B cell (primary cell): ENCODE measurements around the gene TWIST2. TPM values are rescaled to one million over a fixed set of nuclear protein-coding genes. Genes with fewer than 3 reads are reported as not detected.

ENCODE experiments used
- ATAC-seq: fragments of 200-7000 bp; cut with Tn5 transposase; one replicate; pipeline ENCODE4 v1.10.0; 2021; ENCODE audit warnings: low read depth, mild to moderate bottlenecking, moderate number of reproducible peaks, moderate library complexity
- CTCF ChIA-PET: fragments of 350-600 bp; sonication (Branson Sonifier 250); formaldehyde crosslinking; loops from one replicate; lab custom pipeline; 2021; ENCODE audit warnings: antibody characterized with exemption, inconsistent platforms; lab: Charles Lee
- POLR2A ChIA-PET: fragments of 350-600 bp; sonication (Branson Sonifier 250); formaldehyde crosslinking; loops from one replicate; lab custom pipeline; 2021; ENCODE audit warnings: antibody characterized with exemption; lab: Charles Lee
- DNase-seq: peaks from one replicate; pipeline ENCODE4 v3.0.0; 2013
- H2AFZ ChIP-seq: 2 replicates; pipeline ENCODE4 v1.6.1; 2012; ENCODE audit warnings: mild to moderate bottlenecking, low read depth, low read length; ENCODE audit not compliant: insufficient read depth, poor library complexity, severe bottlenecking
- H3K27ac ChIP-seq, 2 donors: 1 replicate in 1 of 2; 2 replicates in 1 of 2; pipeline ENCODE4 v1.5.1; 2012 to 2013; ENCODE audit warnings: low read length in 2 of 2, mild to moderate bottlenecking in 2 of 2, moderate library complexity in 1 of 2
- H3K27me3 ChIP-seq, 4 experiments: fragments of 200-600 bp in 1 of 4; sonication (generic) in 1 of 4; replicated peaks in 1 of 4; 1 replicate in 2 of 4; 2 replicates in 2 of 4; pipeline versions ENCODE4 v1.6.1 to v1.7.0; 2013 to 2016; ENCODE audit warnings: low read length in 3 of 4, mild to moderate bottlenecking in 2 of 4, mixed read lengths in 1 of 4, moderate library complexity in 1 of 4; ENCODE audit not compliant: insufficient read depth in 4 of 4, control insufficient read depth in 3 of 4; ENCODE audit errors: control extremely low read depth in 1 of 4
- H3K36me3 ChIP-seq, 2 experiments: replicated peaks in 1 of 2; 1 replicate in 1 of 2; 2 replicates in 1 of 2; pipeline versions ENCODE4 v1.6.1 to v1.7.1; 2013; ENCODE audit warnings: low read length in 1 of 2; ENCODE audit not compliant: insufficient read depth in 2 of 2, control insufficient read depth in 1 of 2; ENCODE audit errors: control extremely low read depth in 1 of 2, extremely low read depth in 1 of 2
- H3K4me1 ChIP-seq, 2 donors: fragments of 200-600 bp in 1 of 2; sonication (generic) in 1 of 2; 1 replicate in 1 of 2; 2 replicates in 1 of 2; pipeline versions ENCODE4 v1.5.1 to v1.6.1; 2013 to 2017; ENCODE audit warnings: low read length in 2 of 2; ENCODE audit not compliant: control insufficient read depth in 2 of 2, insufficient read depth in 2 of 2
- H3K4me2 ChIP-seq: replicated peaks from 2 replicates; pipeline ENCODE3; 2012; ENCODE audit warnings: mild to moderate bottlenecking, low read depth, low read length; ENCODE audit not compliant: poor library complexity, severe bottlenecking
- H3K4me3 ChIP-seq, 5 experiments: fragments of 200-600 bp in 1 of 5; sonication (generic) in 1 of 5; 1 replicate in 3 of 5; 2 replicates in 2 of 5; pipeline versions ENCODE4 v1.5.1 to v1.7.0; 2011 to 2016; ENCODE audit warnings: low read length in 4 of 5, mild to moderate bottlenecking in 4 of 5, low read depth in 2 of 5, control low read depth in 1 of 5, moderate library complexity in 1 of 5; ENCODE audit not compliant: insufficient read depth in 1 of 5; ENCODE audit errors: control extremely low read depth in 1 of 5, extremely low read depth in 1 of 5
- H3K79me2 ChIP-seq: fragments of 200-600 bp; sonication (generic); one replicate; pipeline ENCODE4 v1.6.0; 2016; ENCODE audit warnings: low read length; ENCODE audit not compliant: control insufficient read depth, insufficient read depth
- H3K9ac ChIP-seq: fragments of 200-600 bp; sonication (generic); 2 replicates; pipeline ENCODE4 v1.6.1; 2017; ENCODE audit warnings: mild to moderate bottlenecking, low read length, moderate library complexity
- H3K9me3 ChIP-seq, 3 donors: one replicate each; pipeline versions ENCODE4 v1.6.1 to v1.7.1; 2013; ENCODE audit warnings: low read length in 2 of 3; ENCODE audit not compliant: control insufficient read depth in 2 of 3, insufficient read depth in 1 of 3; ENCODE audit errors: control extremely low read depth in 1 of 3
- H4K20me1 ChIP-seq: 2 replicates; pipeline ENCODE4 v1.6.0; 2012; ENCODE audit warnings: mild to moderate bottlenecking, low read length; ENCODE audit not compliant: insufficient read depth, control insufficient read depth, poor library complexity, severe bottlenecking
- H3K27ac Mint-ChIP-seq: one replicate; pipeline ENCODE4 v1.8.0; 2021; ENCODE audit warnings: mixed read lengths
- H3K27me3 Mint-ChIP-seq: one replicate; pipeline ENCODE4 v1.8.0; 2021; ENCODE audit warnings: mixed read lengths
- H3K4me1 Mint-ChIP-seq: one replicate; pipeline ENCODE4 v1.8.0; 2021; ENCODE audit warnings: mixed read lengths
- H3K4me3 Mint-ChIP-seq: one replicate; pipeline ENCODE4 v1.8.0; 2021; ENCODE audit warnings: mixed read lengths
- H3K9me3 Mint-ChIP-seq: one replicate; pipeline ENCODE4 v1.8.0; 2022; ENCODE audit warnings: mixed read lengths; ENCODE audit not compliant: insufficient read depth
- EZH2 ChIP-seq: IDR thresholded peaks from 2 replicates; pipeline ENCODE4 v1.6.1; 2012; ENCODE audit warnings: borderline replicate concordance, low read depth, mild to moderate bottlenecking, moderate library complexity, low read length; ENCODE audit not compliant: insufficient read depth, poor library complexity, severe bottlenecking
- WGBS: methylation state at CpG from one replicate; pipeline ENCODE4 v1.1.5; 2013; ENCODE audit warnings: missing lambda C conversion rate; ENCODE audit not compliant: insufficient coverage; 5-methylcytosine and 5-hydroxymethylcytosine counted together
- intact Hi-C: fragments of 100-400 bp; cut with micrococcal nuclease; formaldehyde crosslinking; loops from one replicate; pipeline ENCODE4 v1.10.0; 2022
- polyA plus RNA-seq: library from polyadenylated mRNA; depleted of rRNA; stranded (reverse); fragments of >200 nt; gene quantifications from 2 replicates; pipeline ENCODE4 v1.2.3, GENCODE V29; 2012
- total RNA-seq, 2 donors: library from RNA; stranded (reverse); fragments of 120-200 nt in 1 of 2; gene quantifications; 1 replicate in 1 of 2; 2 replicates in 1 of 2; pipeline versions ENCODE4 v1.2.3 to v1.2.4, GENCODE V29; 2013 to 2022
- TF ChIP-seq, protein P1 (sequence below): fragments of 200-600 bp; IDR thresholded peaks from one replicate; pipeline ENCODE4 v1.8.0; 2022; ENCODE audit warnings: antibody characterized with exemption, mild to moderate bottlenecking

TWIST2 gene
- total and polyA plus RNA-seq, 2 donors (not counting 1 experiment from before 2014, with no cell fraction given) = 0.07 TPM; not detected in 1

DNA sequence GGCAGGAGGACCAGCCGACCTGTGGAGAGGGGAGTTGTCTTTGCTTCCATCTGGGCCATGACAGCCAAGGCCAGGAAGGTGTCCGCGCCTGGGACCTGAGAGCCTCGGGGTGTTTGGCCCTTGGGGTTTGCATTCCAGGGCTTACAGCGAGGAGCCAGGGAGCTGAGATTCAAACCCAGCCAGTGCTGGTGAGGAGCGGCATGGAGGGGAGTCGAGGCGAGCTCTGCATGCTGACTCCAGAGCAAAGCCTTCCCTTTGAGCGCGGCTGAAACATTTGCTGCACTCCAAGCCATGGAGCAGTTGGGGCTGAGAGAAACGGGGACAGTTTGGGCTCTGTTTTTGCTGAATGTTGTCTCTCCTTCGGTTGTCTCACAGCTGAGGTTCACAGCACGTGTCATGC, 77.4 kb downstream of the TWIST2 start:
- H3K4me2 ChIP-seq = no peak overlapping the region
- H3K27me3 ChIP-seq = no peaks in the 10 kb centered on the region
- CTCF ChIA-PET = no interaction called here
- H3K27ac ChIP-seq = no peak overlapping the region
- no peak overlapping the region for H3K4me3 Mint-ChIP-seq
- TF ChIP-seq EZH2 = no peak
- TF ChIP-seq, protein P1, sequence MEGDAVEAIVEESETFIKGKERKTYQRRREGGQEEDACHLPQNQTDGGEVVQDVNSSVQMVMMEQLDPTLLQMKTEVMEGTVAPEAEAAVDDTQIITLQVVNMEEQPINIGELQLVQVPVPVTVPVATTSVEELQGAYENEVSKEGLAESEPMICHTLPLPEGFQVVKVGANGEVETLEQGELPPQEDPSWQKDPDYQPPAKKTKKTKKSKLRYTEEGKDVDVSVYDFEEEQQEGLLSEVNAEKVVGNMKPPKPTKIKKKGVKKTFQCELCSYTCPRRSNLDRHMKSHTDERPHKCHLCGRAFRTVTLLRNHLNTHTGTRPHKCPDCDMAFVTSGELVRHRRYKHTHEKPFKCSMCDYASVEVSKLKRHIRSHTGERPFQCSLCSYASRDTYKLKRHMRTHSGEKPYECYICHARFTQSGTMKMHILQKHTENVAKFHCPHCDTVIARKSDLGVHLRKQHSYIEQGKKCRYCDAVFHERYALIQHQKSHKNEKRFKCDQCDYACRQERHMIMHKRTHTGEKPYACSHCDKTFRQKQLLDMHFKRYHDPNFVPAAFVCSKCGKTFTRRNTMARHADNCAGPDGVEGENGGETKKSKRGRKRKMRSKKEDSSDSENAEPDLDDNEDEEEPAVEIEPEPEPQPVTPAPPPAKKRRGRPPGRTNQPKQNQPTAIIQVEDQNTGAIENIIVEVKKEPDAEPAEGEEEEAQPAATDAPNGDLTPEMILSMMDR = no peak
- no peaks in the 10 kb centered on the region for H3K36me3 ChIP-seq
- H3K9ac ChIP-seq = no peak overlapping the region
- H3K9me3 Mint-ChIP-seq = no peaks in the 10 kb centered on the region
- no peaks in the 10 kb centered on the region for H3K79me2 ChIP-seq
- intact Hi-C loops = no loop called here
- no peaks in the 10 kb centered on the region for H3K4me1 ChIP-seq
- no peak overlapping the region for H2AFZ ChIP-seq
- WGBS = 92% methylated on average over 13 of the region's 13 CpGs
- POLR2A ChIA-PET = no interaction called here
- no peak for DNase-seq
- H4K20me1 ChIP-seq = no peaks in the 10 kb centered on the region
- no peak for ATAC-seq
- no peak overlapping the region for H3K27ac Mint-ChIP-seq
- H3K4me1 Mint-ChIP-seq = no peaks in the 10 kb centered on the region
- H3K9me3 ChIP-seq = no peaks in the 10 kb centered on the region
- no peak overlapping the region for H3K4me3 ChIP-seq
- peaks cover 13% of the 10 kb centered on the region for H3K27me3 Mint-ChIP-seq

DNA sequence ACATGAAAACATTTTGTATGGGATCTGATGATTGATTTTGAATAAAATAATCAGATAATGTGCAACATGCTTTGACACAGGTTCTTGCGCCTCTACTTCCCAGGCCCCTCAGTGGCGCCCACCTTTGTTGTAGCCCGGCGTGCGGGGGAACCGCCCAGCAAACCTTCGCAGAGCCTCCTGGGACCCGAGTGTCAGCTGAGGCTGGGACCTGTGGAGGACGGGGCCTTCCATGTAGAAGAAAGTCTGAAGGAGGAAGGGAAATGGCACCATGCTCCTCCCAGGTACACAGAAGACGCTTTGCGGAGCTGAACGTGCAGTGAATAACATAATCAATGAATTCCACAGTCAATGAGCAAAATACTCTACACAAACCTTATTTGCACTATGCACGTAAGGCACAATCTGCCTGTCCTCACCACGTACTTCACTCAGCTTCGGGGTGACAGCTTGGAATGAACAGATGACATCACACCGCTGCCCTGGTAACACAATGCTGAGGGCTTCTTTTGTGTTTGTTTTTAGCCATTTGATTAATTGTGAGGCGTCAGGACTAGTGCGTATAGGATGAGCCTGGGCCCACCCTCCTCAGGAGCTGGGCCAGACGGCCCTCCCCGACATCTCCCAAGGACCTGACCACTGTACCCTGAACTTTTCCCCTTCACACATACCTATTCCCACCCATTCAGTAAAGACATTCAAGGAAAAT, 78.1 kb downstream of the TWIST2 start:
- Mint-ChIP-seq H3K27me3 (peaks cover 13% of the 10 kb centered on the region), H3K4me3 (no peak overlapping the region), H3K4me1 (no peaks in the 10 kb centered on the region), H3K9me3 (no peaks in the 10 kb centered on the region), H3K27ac (no peak overlapping the region)
- H3K4me1 ChIP-seq = no peaks in the 10 kb centered on the region
- DNase-seq (no peak), ATAC-seq (no peak)
- no peaks in the 10 kb centered on the region for H3K79me2 ChIP-seq
- intact Hi-C loops = no loop called here
- CTCF ChIA-PET = no interaction called here
- POLR2A ChIA-PET = no interaction called here
- no peak overlapping the region for H3K4me3 ChIP-seq
- H3K4me2 ChIP-seq = no peak overlapping the region
- no peaks in the 10 kb centered on the region for H4K20me1 ChIP-seq
- TF ChIP-seq, protein P1 = no peak
- no peak for TF ChIP-seq EZH2
- WGBS = 88% methylated on average over 13 of the region's 20 CpGs
- no peaks in the 10 kb centered on the region for H3K36me3 ChIP-seq
- no peaks in the 10 kb centered on the region for H3K27me3 ChIP-seq
- H3K9me3 ChIP-seq = no peaks in the 10 kb centered on the region
- H3K27ac ChIP-seq = no peak overlapping the region
- no peak overlapping the region for H2AFZ ChIP-seq
- no peak overlapping the region for H3K9ac ChIP-seq
